ENCODE measurements around the gene MESP2.

MESP2 gene

GRCh38 chr15:89754361-89755154 is 21.6 kb upstream of the MESP2 start:
- TF ChIP-seq CTCF (IDR thresholded peaks at IDR 0.05; ENCODE audit: low read depth, low read length), result no peak
- DNase-seq (ENCODE audit: low read depth, low spot score), result no peak
- in situ Hi-C loops (cut with HindIII; ENCODE audit: low sequenced_read_pairs), result loop anchor here (25.0 kb wide), 1 partner anchor 108 kb away; no protein-coding TSS in a partner anchor

GRCh38 chr15:89755701-89756100 is 20.4 kb upstream of the MESP2 start:
- no peak for TF ChIP-seq CTCF (IDR thresholded peaks at IDR 0.05; ENCODE audit: low read depth, low read length)
- in situ Hi-C loops (cut with HindIII; ENCODE audit: low sequenced_read_pairs), result loop anchor here (25.0 kb wide), 1 partner anchor 107 kb away; no protein-coding TSS in a partner anchor
- no peak for DNase-seq (ENCODE audit: low read depth, low spot score)
- H3K4me3 ChIP-seq (ENCODE audit: low read depth, low read length), result no peak overlapping the region

More at GRCh38 chr15:89754361-89755154, 21.6 kb upstream of the MESP2 start:
- H3K4me3 ChIP-seq (ENCODE audit: low read depth, low read length), result no peak overlapping the region

GRCh38 chr15:89756897-89757296 is 19.2 kb upstream of the MESP2 start:
- TF ChIP-seq CTCF (IDR thresholded peaks at IDR 0.05; ENCODE audit: low read depth, low read length), result no peak
- no peak for DNase-seq (ENCODE audit: low read depth, low spot score)
- H3K4me3 ChIP-seq (ENCODE audit: low read depth, low read length), result no peak overlapping the region
- in situ Hi-C loops (cut with HindIII; ENCODE audit: low sequenced_read_pairs), result loop anchor here (25.0 kb wide), 1 partner anchor 105 kb away; no protein-coding TSS in a partner anchor

- in situ Hi-C loops (cut with HindIII; ENCODE audit: low sequenced_read_pairs), result loop anchor here (25.0 kb wide), 1 partner anchor 104 kb away; no protein-coding TSS in a partner anchor
- H3K4me3 ChIP-seq (ENCODE audit: low read depth, low read length), result no peak overlapping the region
- TF ChIP-seq CTCF (IDR thresholded peaks at IDR 0.05; ENCODE audit: low read depth, low read length), result no peak
- DNase-seq (ENCODE audit: low read depth, low spot score), result no peak
These were observed 17.8 kb upstream of the MESP2 start for GRCh38 chr15:89758283-89758682.

GRCh38 chr15:89758981-89759380 is 17.2 kb upstream of the MESP2 start:
- in situ Hi-C loops (cut with HindIII; ENCODE audit: low sequenced_read_pairs), result loop anchor here (25.0 kb wide), 1 partner anchor 103 kb away; no protein-coding TSS in a partner anchor
- no peak for TF ChIP-seq CTCF (IDR thresholded peaks at IDR 0.05; ENCODE audit: low read depth, low read length)
- no peak for DNase-seq (ENCODE audit: low read depth, low spot score)
- H3K4me3 ChIP-seq (ENCODE audit: low read depth, low read length), result no peak overlapping the region

GRCh38 chr15:89759835-89760234 is 16.3 kb upstream of the MESP2 start:
- H3K4me3 ChIP-seq (ENCODE audit: low read depth, low read length), result no peak overlapping the region
- TF ChIP-seq CTCF (IDR thresholded peaks at IDR 0.05; ENCODE audit: low read depth, low read length), result no peak
- no peak for DNase-seq (ENCODE audit: low read depth, low spot score)
- in situ Hi-C loops (cut with HindIII; ENCODE audit: low sequenced_read_pairs), result loop anchor here (25.0 kb wide), 1 partner anchor 102 kb away; no protein-coding TSS in a partner anchor
